Measurements from ENCODE around the gene CCDC201. TPM values are rescaled to one million over a fixed set of nuclear protein-coding genes. Genes with fewer than 3 reads are reported as not detected.

CCDC201 gene
- total and polyA plus RNA-seq, 2 of the 4 experiments (the other 2 are of a cell fraction) = not detected

- H3K14ac ChIP-seq (replicated peaks; ENCODE audit: low read depth, low read length) = no peak overlapping the region
- no peak overlapping the region for H2BK5ac ChIP-seq (ENCODE audit: low read depth, low read length, poor library complexity, severe bottlenecking)
- H3K4me2 ChIP-seq (ENCODE audit: low read depth, low read length) = no peak overlapping the region
- no peaks in the 10 kb centered on the region for H3K79me1 ChIP-seq (ENCODE audit: low read depth in 1 of 2, low read length in 2 of 2)
- no peak overlapping the region for H3K23ac ChIP-seq (ENCODE audit: low read depth, low read length)
- no peak overlapping the region for H3K56ac ChIP-seq (ENCODE audit: extremely low read depth, insufficient read depth, low read length)
- H3K9ac ChIP-seq (ENCODE audit: low read depth, low read length) = no peak overlapping the region
- CTCF ChIA-PET = interaction anchor here (0.6 to 1.0 kb wide), 2 partner anchors 18 to 20 kb away, joined by 3 read pairs; no protein-coding TSS in a partner anchor
- no peak overlapping the region for H3K4ac ChIP-seq (ENCODE audit: low read depth, low read length)
- no peak overlapping the region for H2AFZ ChIP-seq (replicated peaks; ENCODE audit: low read length, poor library complexity)
- no peak overlapping the region for H3K4me3 ChIP-seq (ENCODE audit: insufficient read depth, low read depth, low read length)
- TF ChIP-seq MXI1 (IDR thresholded peaks at IDR 0.05; ENCODE audit: borderline replicate concordance, low read depth, low read length) (no peak), POLR2A (IDR thresholded peaks at IDR 0.05; ENCODE audit: low read depth, low read length) (no peak), RFX5 (IDR thresholded peaks at IDR 0.05; ENCODE audit: low read depth, low read length) (no peak), MAZ (IDR thresholded peaks at IDR 0.05; ENCODE audit: borderline replicate concordance, low read depth, low read length) (no peak), BHLHE40 (IDR thresholded peaks at IDR 0.05; ENCODE audit: low read depth, low read length) (no peak), FOS (IDR thresholded peaks at IDR 0.05; ENCODE audit: low read depth, low read length) (no peak), RAD21 (IDR thresholded peaks at IDR 0.05; ENCODE audit: low read length) (no peak), RCOR1 (IDR thresholded peaks at IDR 0.05; ENCODE audit: insufficient replicate concordance, low read length) (no peak), NFE2L2 (IDR thresholded peaks at IDR 0.05; ENCODE audit: low read depth, low read length) (no peak), CTCF (conservative IDR thresholded peaks at IDR 0.05; ENCODE audit: low read depth, low read length) (no peak), CHD1 (IDR thresholded peaks at IDR 0.05; ENCODE audit: low read depth, low read length) (no peak), USF2 (IDR thresholded peaks at IDR 0.05; ENCODE audit: low read depth, low read length) (no peak), ELK1 (IDR thresholded peaks at IDR 0.05; ENCODE audit: borderline replicate concordance, low read depth, low read length) (no peak), SMC3 (IDR thresholded peaks at IDR 0.05; ENCODE audit: low read depth, low read length) (no peak)
- no peaks in the 10 kb centered on the region; the same call in 1 of the 2 replicates for H3K9me1 ChIP-seq (ENCODE audit: insufficient read depth, low read length)
- no peak overlapping the region for H2BK20ac ChIP-seq (ENCODE audit: low read depth, low read length)
- H3K27me3 ChIP-seq (ENCODE audit: control insufficient read depth, insufficient read depth, low read length) = peaks cover 34% of the 10 kb centered on the region
- H4K8ac ChIP-seq (ENCODE audit: low read depth in 2 of 2, low read length in 2 of 2) = no peak overlapping the region
- H3K4me1 ChIP-seq (ENCODE audit: control insufficient read depth, insufficient read depth, low read length) = no peaks in the 10 kb centered on the region
- in situ Hi-C loops (cut with MboI; ENCODE audit: low sequenced_read_pairs) (no loop called here), intact Hi-C loops (cut with micrococcal nuclease) (no loop called here), dilution Hi-C loops (cut with HindIII; ENCODE audit: low sequenced_read_pairs, unreplicated experiment) (no loop called here)
- H3K9me3 ChIP-seq (ENCODE audit: control insufficient read depth, insufficient read depth, low read length) = no peaks in the 10 kb centered on the region
- H4K20me1 ChIP-seq (ENCODE audit: insufficient read depth, low read length) = no peaks in the 10 kb centered on the region
- H3K36me3 ChIP-seq (ENCODE audit: control insufficient read depth, insufficient read depth, low read length) = no peaks in the 10 kb centered on the region
- no CpG with 5 or more reads among the region's 2 CpGs for WGBS, 2 experiments (ENCODE audit: extremely low coverage in 2 of 2, insufficient read length in 1 of 2)
- ATAC-seq (ENCODE audit: low read depth) (no peak), DNase-seq (peak; percentile 43)
- no peak overlapping the region for H2BK15ac ChIP-seq (ENCODE audit: low read depth, low read length)
- no peak overlapping the region for H3K18ac ChIP-seq (ENCODE audit: low read depth, low read length)
- no peak overlapping the region for H4K5ac ChIP-seq (ENCODE audit: low read depth, low read length)
- no peak overlapping the region for H2AK9ac ChIP-seq (replicated peaks; ENCODE audit: low read depth, low read length, poor library complexity)
- POLR2A ChIA-PET (ENCODE audit: unreplicated experiment) = no interaction called here
- no peak overlapping the region for H2BK120ac ChIP-seq (ENCODE audit: low read depth, low read length)
- no TSS peak for BruUV-seq (replicated peaks)
- no peak overlapping the region for H4K91ac ChIP-seq (ENCODE audit: insufficient read depth, low read depth, low read length)
- H3K27ac ChIP-seq (ENCODE audit: insufficient read depth, low read length) = no peak overlapping the region
- no peak overlapping the region for H2AK5ac ChIP-seq (ENCODE audit: low read depth, low read length)
Measured at GRCh38 chr7:45898222-45898621, 25.3 kb upstream of the CCDC201 start.

Data from IMR-90 (cell line).